ENCODE measurements around the gene EFNA3. TPM values are rescaled to one million over a fixed set of nuclear protein-coding genes. Genes with fewer than 3 reads are reported as not detected.

EFNA3 gene
- total RNA-seq, 1 experiment from 2014 or later, result 12.5 TPM

GRCh38 chr1:155050560-155051341 lies 27.9 kb upstream of the EFNA3 start, which contains the start of gene ADAM15 (continued):
- TF ChIP-seq TCF7 (CRISPR knock-in tag; IDR thresholded peaks at IDR 0.05; ENCODE audit: low read depth) (peak; percentile 83; the same call in 1 of the 2 replicates), FOXP4 (CRISPR knock-in tag; IDR thresholded peaks at IDR 0.05) (peak; percentile 77), CTCF (IDR thresholded peaks at IDR 0.05) (peak; percentile 97), ERG (CRISPR knock-in tag; IDR thresholded peaks at IDR 0.05) (no peak), KAT7 (CRISPR knock-in tag; IDR thresholded peaks at IDR 0.05; ENCODE audit: borderline replicate concordance) (peak; percentile 80; the same call in 1 of the 2 replicates), TEAD1 (CRISPR knock-in tag; IDR thresholded peaks at IDR 0.05) (peak; percentile 88; the same call in 1 of the 2 replicates), MXD4 (CRISPR knock-in tag; IDR thresholded peaks at IDR 0.05; ENCODE audit: borderline replicate concordance) (no peak), PRDM15 (CRISPR knock-in tag; IDR thresholded peaks at IDR 0.05) (no peak; the same call in 1 of the 2 replicates), FOXJ3 (CRISPR knock-in tag; IDR thresholded peaks at IDR 0.05; ENCODE audit: borderline replicate concordance) (no peak), ZNF416 (CRISPR knock-in tag; IDR thresholded peaks at IDR 0.05) (no peak; the same call in 1 of the 2 replicates), STAT6 (CRISPR knock-in tag; conservative IDR thresholded peaks at IDR 0.05; ENCODE audit: low read depth) (no peak), RELA (CRISPR knock-in tag; IDR thresholded peaks at IDR 0.05; ENCODE audit: borderline replicate concordance) (no peak), MAX (CRISPR knock-in tag; IDR thresholded peaks at IDR 0.05) (peak; percentile 95), IRF2 (CRISPR knock-in tag; IDR thresholded peaks at IDR 0.05; ENCODE audit: borderline replicate concordance, low read depth) (0 out of 2 replicates have a peak, but pooled peaks have one; percentile 50), NFYB (CRISPR knock-in tag; conservative IDR thresholded peaks at IDR 0.05; ENCODE audit: low read depth) (no peak), GTF2I (CRISPR knock-in tag; conservative IDR thresholded peaks at IDR 0.05) (no peak), USF2 (CRISPR knock-in tag; IDR thresholded peaks at IDR 0.05) (no peak), PREB (CRISPR knock-in tag; IDR thresholded peaks at IDR 0.05; ENCODE audit: borderline replicate concordance) (no peak), ZNF121 (CRISPR knock-in tag; IDR thresholded peaks at IDR 0.05) (peak; percentile 92; the same call in 1 of the 2 replicates), USF1 (CRISPR knock-in tag; IDR thresholded peaks at IDR 0.05) (peak; percentile 56; the same call in 1 of the 2 replicates), NFATC4 (CRISPR knock-in tag; IDR thresholded peaks at IDR 0.05) (no peak), MYBL2 (CRISPR knock-in tag; IDR thresholded peaks at IDR 0.05) (peak; percentile 83)
